Stomach (tissue), 9 donors: ENCODE results near the gene RNF166. TPM values are rescaled to one million over a fixed set of nuclear protein-coding genes. Genes with fewer than 3 reads are reported as not detected.

ENCODE experiments used
- DNase-seq, 2 donors: peaks; one replicate each; pipeline versions ENCODE4 v3.0.0 to v3.0.0-alpha.2; 2013 to 2019
- H3K27ac ChIP-seq, 5 donors: fragments of 200-600 bp in 4 of 5; sonication (generic) in 4 of 5; one replicate each; pipeline ENCODE4 v1.5.1; 2013 to 2019; ENCODE audit warnings: mild to moderate bottlenecking in 1 of 5, moderate library complexity in 1 of 5
- H3K27me3 ChIP-seq, 3 donors: fragments of 200-600 bp; sonication (generic); one replicate each; pipeline ENCODE4 v1.5.1; 2017 to 2019; ENCODE audit warnings: mixed run types in 1 of 3
- H3K36me3 ChIP-seq, 4 donors: fragments of 200-600 bp; sonication (generic); 1 replicate in 3 of 4; 2 replicates in 1 of 4; pipeline ENCODE4 v1.5.1; 2016 to 2019
- H3K4me1 ChIP-seq, 4 donors: fragments of 200-600 bp; sonication (generic); one replicate each; pipeline ENCODE4 v1.5.1; 2016 to 2019
- H3K4me3 ChIP-seq, 4 donors: fragments of 200-600 bp; sonication (generic) in 3 of 4; one replicate each; pipeline ENCODE4 v1.5.1; 2016 to 2019; ENCODE audit warnings: mild to moderate bottlenecking in 1 of 4
- H3K9me3 ChIP-seq, 4 donors: fragments of 200-600 bp; sonication (generic); one replicate each; pipeline ENCODE4 v1.5.1; 2016 to 2019
- EP300 ChIP-seq: sonication (generic); formaldehyde crosslinking; IDR thresholded peaks from one replicate; pipeline ENCODE4 v1.6.1; 2017; ENCODE audit warnings: antibody characterized with exemption
- POLR2A ChIP-seq, 4 donors: fragments of 450-650 bp; IDR thresholded peaks; one replicate each; pipeline ENCODE4 v1.6.1; 2016; ENCODE audit warnings: antibody characterized with exemption in 4 of 4, control low read depth in 2 of 4, mild to moderate bottlenecking in 1 of 4, moderate library complexity in 1 of 4
- POLR2AphosphoS5 ChIP-seq, 3 donors: sonication (generic); formaldehyde crosslinking; IDR thresholded peaks; one replicate each; pipeline ENCODE4 v1.6.1; 2016; ENCODE audit warnings: antibody characterized with exemption in 3 of 3
- WGBS, 5 donors: extraction: QIAGEN DNeasy Blood & Tissue Kit in 3 of 5; methylation state at CpG; one replicate each; pipeline versions ENCODE4 v1.1.5 to v1.1.7; 2013 to 2018; 5-methylcytosine and 5-hydroxymethylcytosine counted together
- intact Hi-C: fragments of 100-400 bp; cut with DNase I; formaldehyde crosslinking; loops from one replicate; pipeline ENCODE4 v1.15.1; 2023; ENCODE audit warnings: low total_unique reads
- polyA plus RNA-seq, 3 donors: library from polyadenylated mRNA; stranded (reverse); fragments of 200-250 nt; gene quantifications; one replicate each; pipeline ENCODE4 v1.2.3, GENCODE V29; 2013
- total RNA-seq, 5 donors: library from RNA; depleted of rRNA; stranded (reverse); fragments of >200 nt; gene quantifications; one replicate each; pipeline versions ENCODE4 v1.1.0 to v1.2.3, GENCODE V29; 2014 to 2016
- TF ChIP-seq, protein P1 (sequence below), 7 experiments: fragments of 450-650 bp in 4 of 7; fragments of 200-600 bp in 3 of 7; sonication (generic) in 3 of 7; IDR thresholded peaks; one replicate each; pipeline ENCODE4 v1.5.1; 2016 to 2019; ENCODE audit warnings: antibody characterized with exemption in 7 of 7, control low read depth in 2 of 7, mild to moderate bottlenecking in 1 of 7
- donor health status: healthy with polysubstance abuse.
- donor health status: Bipolar disorder and iron deficiency.
- donor health status: healthy.

Gene RNF166
- total and polyA plus RNA-seq, 8 donors: 8.8 to 31.9 (median 13.9) TPM

GRCh38 chr16:88753191-88753590, 47.0 kb upstream of the RNF166 start:
- no peaks in the 10 kb centered on the region for H3K27me3 ChIP-seq
- intact Hi-C loops: no loop called here
- no peaks in the 10 kb centered on the region for H3K9me3 ChIP-seq
- TF ChIP-seq POLR2A (IDR thresholded peaks at IDR 0.05): no peak
- no peak for TF ChIP-seq EP300
- TF ChIP-seq, protein P1, sequence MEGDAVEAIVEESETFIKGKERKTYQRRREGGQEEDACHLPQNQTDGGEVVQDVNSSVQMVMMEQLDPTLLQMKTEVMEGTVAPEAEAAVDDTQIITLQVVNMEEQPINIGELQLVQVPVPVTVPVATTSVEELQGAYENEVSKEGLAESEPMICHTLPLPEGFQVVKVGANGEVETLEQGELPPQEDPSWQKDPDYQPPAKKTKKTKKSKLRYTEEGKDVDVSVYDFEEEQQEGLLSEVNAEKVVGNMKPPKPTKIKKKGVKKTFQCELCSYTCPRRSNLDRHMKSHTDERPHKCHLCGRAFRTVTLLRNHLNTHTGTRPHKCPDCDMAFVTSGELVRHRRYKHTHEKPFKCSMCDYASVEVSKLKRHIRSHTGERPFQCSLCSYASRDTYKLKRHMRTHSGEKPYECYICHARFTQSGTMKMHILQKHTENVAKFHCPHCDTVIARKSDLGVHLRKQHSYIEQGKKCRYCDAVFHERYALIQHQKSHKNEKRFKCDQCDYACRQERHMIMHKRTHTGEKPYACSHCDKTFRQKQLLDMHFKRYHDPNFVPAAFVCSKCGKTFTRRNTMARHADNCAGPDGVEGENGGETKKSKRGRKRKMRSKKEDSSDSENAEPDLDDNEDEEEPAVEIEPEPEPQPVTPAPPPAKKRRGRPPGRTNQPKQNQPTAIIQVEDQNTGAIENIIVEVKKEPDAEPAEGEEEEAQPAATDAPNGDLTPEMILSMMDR (IDR thresholded peaks at IDR 0.05): no peak
- TF ChIP-seq POLR2AphosphoS5 (IDR thresholded peaks at IDR 0.05): no peak
- peaks cover 0 to 23% (median 10%) of the 10 kb centered on the region in 4 donors for H3K36me3 ChIP-seq
- H3K4me3 ChIP-seq: no peak overlapping the region
- H3K27ac ChIP-seq: peak overlapping the region in 1 of 5 donors; percentile 62
- WGBS, 5 donors: 89 to 100% (median 90%) methylated on average over 7 to 13 of the region's 13 CpGs; no CpG with 5 or more reads in 1 of the 5 donors
- H3K4me1 ChIP-seq: peaks cover 0 to 38% (median 20%) of the 10 kb centered on the region in 4 donors
- DNase-seq: no peak

DNA sequence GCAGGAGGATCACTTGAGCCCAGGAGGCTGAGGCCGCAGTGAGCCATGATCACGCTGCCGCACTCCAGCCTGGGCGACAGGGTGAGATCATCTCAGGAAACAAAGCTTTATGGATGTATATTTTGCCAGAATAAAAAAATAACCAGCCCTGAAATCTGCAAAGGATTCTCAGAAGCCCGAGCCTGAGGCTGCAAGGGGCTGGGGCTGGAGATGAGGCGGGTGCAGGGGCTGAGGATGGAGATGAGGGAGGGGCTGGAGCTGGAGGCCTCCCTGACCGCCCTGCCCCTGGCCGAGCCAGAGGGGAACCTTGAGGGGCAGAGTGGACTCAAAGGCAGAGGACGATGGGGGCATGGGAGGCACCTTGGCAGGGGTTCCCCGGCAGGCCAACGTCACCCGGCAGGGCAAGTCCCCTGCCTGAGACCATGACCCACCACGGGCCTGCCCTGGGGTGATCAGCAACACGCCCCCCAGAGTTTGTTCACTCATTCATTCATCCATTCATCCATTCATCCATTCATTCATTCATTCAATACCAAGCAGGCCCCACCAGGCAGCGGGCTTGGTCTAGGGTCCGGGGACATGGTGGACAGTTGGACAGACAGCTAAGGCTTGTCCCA, 46.3 kb upstream of the RNF166 start:
- no peak for DNase-seq
- H3K9me3 ChIP-seq: no peaks in the 10 kb centered on the region
- H3K4me3 ChIP-seq: no peak overlapping the region
- 90 to 96% (median 94%) methylated on average over 16 of the region's 16 CpGs for WGBS, 5 donors
- TF ChIP-seq POLR2A (IDR thresholded peaks at IDR 0.05): no peak
- TF ChIP-seq, protein P1 (IDR thresholded peaks at IDR 0.05): no peak
- no peak for TF ChIP-seq EP300
- no peak for TF ChIP-seq POLR2AphosphoS5 (IDR thresholded peaks at IDR 0.05)
- peaks cover 0 to 29% (median 10%) of the 10 kb centered on the region in 4 donors for H3K36me3 ChIP-seq
- no peaks in the 10 kb centered on the region for H3K27me3 ChIP-seq
- H3K27ac ChIP-seq: no peak overlapping the region
- peaks cover 0 to 36% (median 21%) of the 10 kb centered on the region in 4 donors for H3K4me1 ChIP-seq
- intact Hi-C loops: no loop called here

GRCh38 chr16:88750854-88751253, 44.6 kb upstream of the RNF166 start:
- intact Hi-C loops: no loop called here
- no peak overlapping the region for H3K27ac ChIP-seq
- whole genome bisulfite sequencing, 5 donors: 82 to 98% (median 87%) methylated on average over 6 to 12 of the region's 12 CpGs

DNA sequence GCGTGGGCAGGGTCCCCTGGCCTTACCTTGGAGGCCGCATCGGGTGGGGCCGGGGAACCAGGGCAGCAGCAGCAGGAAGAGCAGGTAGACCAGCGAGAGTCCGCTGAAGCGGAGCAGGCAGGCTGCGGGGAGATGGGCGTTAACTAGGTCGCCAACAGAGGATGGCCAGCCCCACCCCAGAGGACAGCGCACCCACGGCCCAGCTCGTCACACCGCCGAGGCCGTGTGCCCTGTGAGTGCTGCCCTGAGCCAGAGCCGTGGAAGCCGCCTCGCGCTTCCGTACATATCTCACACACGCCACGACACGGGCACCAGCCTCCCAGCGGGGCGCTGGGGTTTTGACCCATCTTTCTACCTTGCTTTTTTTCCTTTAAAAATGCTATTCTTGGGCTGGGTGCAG, 43.1 kb upstream of the RNF166 start:
- Histone ChIP-seq H3K36me3 (peaks cover 0 to 25% (median 10%) of the 10 kb centered on the region in 4 donors), H3K4me3 (no peak overlapping the region), H3K9me3 (no peaks in the 10 kb centered on the region), H3K4me1 (peaks cover 13 to 53% (median 34%) of the 10 kb centered on the region in 4 donors), H3K27me3 (no peaks in the 10 kb centered on the region), H3K27ac (no peak overlapping the region)
- TF ChIP-seq, protein P1 (IDR thresholded peaks at IDR 0.05): no peak
- TF ChIP-seq POLR2AphosphoS5 (IDR thresholded peaks at IDR 0.05) (no peak), POLR2A (IDR thresholded peaks at IDR 0.05) (no peak), EP300 (no peak)
- no peak for DNase-seq
- WGBS, 5 donors: 94 to 96% (median 96%) methylated on average over 26 of the region's 26 CpGs
- intact Hi-C loops: no loop called here

More at GRCh38 chr16:88750854-88751253, 44.6 kb upstream of the RNF166 start:
- Histone ChIP-seq H3K27me3 (no peaks in the 10 kb centered on the region), H3K36me3 (peaks cover 0 to 29% (median 10%) of the 10 kb centered on the region in 4 donors), H3K9me3 (no peaks in the 10 kb centered on the region), H3K4me3 (no peak overlapping the region), H3K4me1 (peaks cover 7 to 53% (median 32%) of the 10 kb centered on the region in 4 donors)
- TF ChIP-seq, protein P1 (IDR thresholded peaks at IDR 0.05): no peak
- TF ChIP-seq EP300 (no peak), POLR2A (IDR thresholded peaks at IDR 0.05) (no peak)
- no peak for DNase-seq
